ENCODE results near the gene SLAMF8.

Gene SLAMF8

DNA sequence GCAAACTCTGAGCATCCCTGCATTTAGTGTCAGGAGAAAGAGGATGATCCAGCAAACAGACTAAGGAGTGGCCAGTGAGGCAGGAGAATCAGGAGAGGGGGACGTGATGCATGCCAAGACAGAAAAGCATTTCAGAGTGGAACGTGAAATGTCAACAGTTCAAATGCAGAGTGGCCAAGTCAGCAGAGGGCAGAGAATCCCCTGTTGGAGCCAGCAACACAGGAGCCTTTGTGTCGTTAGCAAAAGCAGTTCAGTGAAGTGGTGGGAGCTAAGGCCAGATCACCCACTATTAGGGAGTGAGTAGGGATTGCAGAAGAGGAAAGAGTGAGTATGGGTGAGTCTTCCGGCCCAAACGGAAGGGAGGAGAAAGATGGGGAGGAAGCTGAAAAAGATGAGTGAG, 31.1 kb upstream of the SLAMF8 start:
- H3K9me3 ChIP-seq (ENCODE audit: control insufficient read depth, insufficient read depth, low read length) = no peaks in the 10 kb centered on the region
- H3K4me1 ChIP-seq (ENCODE audit: control insufficient read depth, insufficient read depth, low read length) = no peaks in the 10 kb centered on the region
- peaks cover 7% of the 10 kb centered on the region for H3K27me3 ChIP-seq (ENCODE audit: control insufficient read depth, insufficient read depth, low read length)
- no peak overlapping the region for H3K4me3 ChIP-seq (ENCODE audit: low read depth, low read length)
- no peak overlapping the region for H3K9ac ChIP-seq (ENCODE audit: low read depth, low read length)
- H3K36me3 ChIP-seq (ENCODE audit: control insufficient read depth, insufficient read depth, low read length) = no peaks in the 10 kb centered on the region

GRCh38 chr1:159798893-159799292, 27.8 kb upstream of the SLAMF8 start:
- no peak overlapping the region for H3K4me3 ChIP-seq (ENCODE audit: low read depth, low read length)
- no peaks in the 10 kb centered on the region for H3K9me3 ChIP-seq (ENCODE audit: control insufficient read depth, insufficient read depth, low read length)
- H3K27me3 ChIP-seq (ENCODE audit: control insufficient read depth, insufficient read depth, low read length) = peaks cover 7% of the 10 kb centered on the region
- H3K36me3 ChIP-seq (ENCODE audit: control insufficient read depth, insufficient read depth, low read length) = no peaks in the 10 kb centered on the region
- no peak overlapping the region for H3K9ac ChIP-seq (ENCODE audit: low read depth, low read length)
- H3K4me1 ChIP-seq (ENCODE audit: control insufficient read depth, insufficient read depth, low read length) = no peaks in the 10 kb centered on the region

DNA sequence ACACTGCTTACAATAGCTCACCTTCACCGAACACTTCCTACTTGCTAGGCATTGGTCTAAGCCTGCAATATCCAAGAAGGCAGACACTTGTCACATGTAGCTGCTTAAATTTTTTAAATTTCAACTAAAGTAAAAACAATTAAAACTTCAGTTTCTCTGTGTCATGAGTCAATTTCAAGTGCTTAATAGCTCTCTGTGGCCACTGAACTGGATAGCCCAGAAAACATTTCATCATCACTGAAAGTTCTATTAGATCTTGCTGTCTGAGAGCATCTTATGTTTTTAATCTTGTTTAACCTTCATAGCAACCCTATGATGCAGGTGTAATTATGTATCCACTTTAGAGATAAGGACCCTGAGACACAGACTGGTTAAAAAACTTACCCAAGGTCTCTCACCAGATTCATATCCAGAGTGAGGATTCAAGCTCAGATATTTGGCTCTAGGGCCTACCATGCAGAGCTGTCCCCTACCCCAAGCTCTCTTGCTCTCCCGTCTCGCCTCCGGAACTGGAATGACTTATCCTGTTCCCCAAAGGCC, 27.2 kb upstream of the SLAMF8 start:
- Histone ChIP-seq H3K4me1 (ENCODE audit: control insufficient read depth, insufficient read depth, low read length) (no peaks in the 10 kb centered on the region), H3K4me3 (ENCODE audit: low read depth, low read length) (no peak overlapping the region), H3K36me3 (ENCODE audit: control insufficient read depth, insufficient read depth, low read length) (no peaks in the 10 kb centered on the region), H3K27me3 (ENCODE audit: control insufficient read depth, insufficient read depth, low read length) (peaks cover 7% of the 10 kb centered on the region), H3K9ac (ENCODE audit: low read depth, low read length) (no peak overlapping the region), H3K9me3 (ENCODE audit: control insufficient read depth, insufficient read depth, low read length) (no peaks in the 10 kb centered on the region)

DNA sequence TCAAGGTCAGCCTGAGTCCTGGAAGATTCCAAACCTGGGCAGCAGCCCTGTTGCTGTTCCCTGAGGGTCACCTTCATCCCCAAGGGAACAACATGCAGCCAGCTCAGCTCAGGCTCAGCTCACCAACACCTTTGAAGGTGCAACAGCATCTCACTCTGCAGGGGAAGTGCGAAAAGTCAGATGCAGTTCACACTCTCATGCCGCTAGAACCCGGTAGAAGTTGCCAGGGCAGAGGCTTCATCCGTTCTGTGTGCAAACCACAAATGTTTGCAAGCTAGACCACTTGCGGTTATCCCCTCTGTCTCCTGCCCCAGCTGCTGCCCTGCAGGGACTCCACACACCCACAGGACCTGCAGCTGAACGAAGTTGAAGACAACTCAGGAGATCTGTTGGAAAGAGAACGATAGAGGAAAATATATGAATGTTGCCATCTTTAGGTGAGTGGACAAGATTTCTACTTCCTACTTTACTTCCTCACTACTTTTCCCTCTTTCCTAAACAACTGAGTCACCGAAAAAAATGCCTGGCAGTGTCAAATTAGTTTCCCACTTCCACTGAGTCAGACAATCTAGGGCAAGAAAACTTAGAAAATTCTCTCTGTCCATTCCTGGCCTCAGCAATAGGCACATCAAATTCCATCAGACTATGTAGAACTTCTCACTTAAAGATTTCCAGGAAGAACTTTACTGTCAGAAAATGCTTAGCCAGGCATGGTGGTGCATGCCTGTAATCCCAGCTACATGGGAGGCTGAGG, 26.3 kb upstream of the SLAMF8 start:
- Histone ChIP-seq H3K4me3 (ENCODE audit: low read depth, low read length) (no peak overlapping the region), H3K4me1 (ENCODE audit: control insufficient read depth, insufficient read depth, low read length) (no peaks in the 10 kb centered on the region), H3K9ac (ENCODE audit: low read depth, low read length) (no peak overlapping the region), H3K36me3 (ENCODE audit: control insufficient read depth, insufficient read depth, low read length) (no peaks in the 10 kb centered on the region), H3K27me3 (ENCODE audit: control insufficient read depth, insufficient read depth, low read length) (peaks cover 7% of the 10 kb centered on the region), H3K9me3 (ENCODE audit: control insufficient read depth, insufficient read depth, low read length) (no peaks in the 10 kb centered on the region)

DNA sequence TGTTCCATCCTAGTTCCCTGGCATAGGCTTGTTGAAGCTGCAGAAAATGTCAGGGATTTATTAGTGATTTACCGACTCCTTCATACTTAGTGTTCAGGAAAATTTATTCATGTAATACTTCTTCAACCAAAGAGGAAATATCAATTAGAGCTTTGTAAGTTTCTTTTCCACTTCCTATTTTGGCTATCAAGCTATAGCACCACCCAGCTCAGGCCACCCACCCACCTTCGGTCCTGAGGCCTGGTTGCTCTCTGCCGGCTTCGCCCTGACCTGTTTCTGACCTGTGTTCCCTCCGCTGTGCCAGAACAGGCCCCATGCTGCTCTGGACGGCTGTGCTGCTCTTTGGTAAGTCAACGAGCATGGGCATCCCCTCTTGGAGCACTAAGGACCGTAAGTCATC, 24.6 kb upstream of the SLAMF8 start, which contains the start of gene FCRL6:
Gene FCRL6, plus strand, starts transcription at position 250 of the 400 bp plus-strand sequence. Its CDS starts 65 bp downstream, at position 315.
- no peaks in the 10 kb centered on the region for H3K27me3 ChIP-seq (ENCODE audit: control insufficient read depth, insufficient read depth, low read length)
- H3K9me3 ChIP-seq (ENCODE audit: control insufficient read depth, insufficient read depth, low read length) = no peaks in the 10 kb centered on the region
- H3K9ac ChIP-seq (ENCODE audit: low read depth, low read length) = no peak within 1 kb of the TSS
- H3K4me1 ChIP-seq (ENCODE audit: control insufficient read depth, insufficient read depth, low read length) = no peaks in the 10 kb centered on the region
- H3K36me3 ChIP-seq (ENCODE audit: control insufficient read depth, insufficient read depth, low read length) = no peaks in the 10 kb centered on the region
- H3K4me3 ChIP-seq (ENCODE audit: low read depth, low read length) = no peak within 1 kb of the TSS

DNA sequence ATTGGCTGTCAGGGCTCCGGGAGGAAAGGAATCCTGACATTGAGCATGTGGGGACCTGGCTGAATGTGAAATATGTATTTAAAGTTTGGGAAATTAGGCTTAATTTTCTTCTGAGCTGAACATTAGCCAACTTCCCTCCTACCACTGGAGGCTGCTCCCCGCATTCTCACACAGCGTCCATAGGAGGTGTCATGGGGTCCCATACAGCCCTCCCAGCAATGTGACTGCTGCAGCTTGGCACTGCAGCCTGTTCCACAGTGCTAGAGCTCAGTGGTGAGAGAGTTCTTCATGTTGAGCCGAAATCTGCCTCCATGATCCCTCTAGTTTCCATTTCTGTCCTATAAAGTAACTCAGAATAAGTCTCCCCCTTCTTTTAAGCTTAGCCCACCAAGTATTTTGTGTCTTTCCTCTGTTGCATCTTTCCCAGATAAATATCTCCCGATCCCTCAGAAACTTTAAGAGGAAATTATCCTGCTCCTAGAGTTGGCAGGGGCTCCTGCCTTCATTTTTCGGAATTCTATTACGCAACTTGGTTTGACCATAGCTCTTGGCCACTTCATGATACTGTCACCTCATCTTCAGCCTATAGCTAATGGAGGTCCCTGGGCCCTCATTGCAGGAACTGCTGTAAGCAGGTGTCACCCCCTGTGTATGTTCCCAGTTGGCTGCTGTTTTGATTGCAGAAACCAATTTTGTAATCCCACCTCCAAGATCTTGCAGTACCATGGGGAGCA, 22.6 kb upstream of the SLAMF8 start:
- Histone ChIP-seq H3K36me3 (ENCODE audit: control insufficient read depth, insufficient read depth, low read length) (no peaks in the 10 kb centered on the region), H3K9ac (ENCODE audit: low read depth, low read length) (no peak overlapping the region), H3K4me1 (ENCODE audit: control insufficient read depth, insufficient read depth, low read length) (no peaks in the 10 kb centered on the region), H3K27me3 (ENCODE audit: control insufficient read depth, insufficient read depth, low read length) (no peaks in the 10 kb centered on the region), H3K4me3 (ENCODE audit: low read depth, low read length) (no peak overlapping the region), H3K9me3 (ENCODE audit: control insufficient read depth, insufficient read depth, low read length) (no peaks in the 10 kb centered on the region)

DNA sequence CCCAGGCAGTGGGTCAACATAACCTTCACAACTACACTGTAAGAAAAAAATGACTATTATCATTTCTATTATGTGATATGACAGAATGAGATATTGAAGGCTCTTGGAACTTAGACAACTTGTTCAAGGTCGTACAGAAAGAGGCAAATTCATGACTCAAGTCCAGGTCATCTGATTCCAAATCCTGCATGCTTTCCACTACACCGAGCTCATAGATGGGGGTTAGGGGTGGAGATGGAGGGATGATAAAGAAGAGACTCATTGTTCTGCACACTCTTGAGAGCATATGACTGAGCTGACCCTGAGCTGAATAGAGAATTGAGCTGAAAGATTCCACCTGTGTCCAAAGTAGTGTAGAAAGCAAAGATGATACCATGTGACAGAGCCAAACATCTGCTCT, 21.7 kb upstream of the SLAMF8 start:
- no peaks in the 10 kb centered on the region for H3K36me3 ChIP-seq (ENCODE audit: control insufficient read depth, insufficient read depth, low read length)
- H3K9ac ChIP-seq (ENCODE audit: low read depth, low read length) = no peak overlapping the region
- no peaks in the 10 kb centered on the region for H3K4me1 ChIP-seq (ENCODE audit: control insufficient read depth, insufficient read depth, low read length)
- no peak overlapping the region for H3K4me3 ChIP-seq (ENCODE audit: low read depth, low read length)
- no peaks in the 10 kb centered on the region for H3K9me3 ChIP-seq (ENCODE audit: control insufficient read depth, insufficient read depth, low read length)
- H3K27me3 ChIP-seq (ENCODE audit: control insufficient read depth, insufficient read depth, low read length) = no peaks in the 10 kb centered on the region

GRCh38 chr1:159815926-159816325, 10.7 kb upstream of the SLAMF8 start:
- Histone ChIP-seq H3K4me1 (ENCODE audit: control insufficient read depth, insufficient read depth, low read length) (no peaks in the 10 kb centered on the region), H3K4me3 (ENCODE audit: low read depth, low read length) (no peak overlapping the region), H3K27me3 (ENCODE audit: control insufficient read depth, insufficient read depth, low read length) (peaks cover 6% of the 10 kb centered on the region), H3K9me3 (ENCODE audit: control insufficient read depth, insufficient read depth, low read length) (no peaks in the 10 kb centered on the region), H3K36me3 (ENCODE audit: control insufficient read depth, insufficient read depth, low read length) (no peaks in the 10 kb centered on the region), H3K9ac (ENCODE audit: low read depth, low read length) (no peak overlapping the region)

DNA sequence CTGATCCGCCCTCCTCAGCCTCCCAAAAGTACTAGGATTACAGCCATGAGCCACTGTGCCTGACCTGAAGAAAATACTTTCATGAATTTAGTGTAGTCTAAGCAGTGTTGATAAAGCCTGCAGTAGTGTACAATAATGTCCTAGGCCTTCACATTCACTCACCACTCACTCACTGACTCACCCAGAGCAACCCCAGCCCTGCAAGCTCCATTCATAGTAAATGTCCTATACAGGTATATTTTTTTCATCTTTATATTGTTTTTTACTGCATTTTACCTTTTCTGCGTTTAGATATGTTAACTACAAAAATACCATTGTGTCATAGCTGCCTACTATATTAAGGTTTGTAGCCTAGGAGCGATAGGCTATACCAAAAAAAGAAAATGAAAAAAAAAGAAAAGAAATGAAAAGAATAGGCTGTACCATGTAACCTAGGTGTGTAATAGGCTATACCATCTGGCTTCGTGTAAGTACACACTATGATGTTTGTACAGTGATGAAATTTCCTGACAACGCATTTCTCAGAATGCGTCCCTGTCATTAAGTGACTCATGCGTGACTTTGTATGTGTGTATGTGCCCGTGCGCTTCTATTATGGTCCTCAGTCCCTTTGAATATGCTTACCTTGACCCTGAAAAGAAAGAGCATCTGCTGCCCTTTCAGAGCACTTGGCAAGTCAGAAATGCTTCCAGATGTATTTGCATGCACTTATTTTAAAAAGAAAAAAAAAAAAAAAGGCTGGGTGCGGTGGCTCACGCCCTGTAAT, 9.2 kb upstream of the SLAMF8 start:
- Histone ChIP-seq H3K4me1 (ENCODE audit: control insufficient read depth, insufficient read depth, low read length) (no peaks in the 10 kb centered on the region), H3K36me3 (ENCODE audit: control insufficient read depth, insufficient read depth, low read length) (no peaks in the 10 kb centered on the region), H3K9me3 (ENCODE audit: control insufficient read depth, insufficient read depth, low read length) (no peaks in the 10 kb centered on the region), H3K4me3 (ENCODE audit: low read depth, low read length) (no peak overlapping the region), H3K27me3 (ENCODE audit: control insufficient read depth, insufficient read depth, low read length) (peaks cover 3% of the 10 kb centered on the region), H3K9ac (ENCODE audit: low read depth, low read length) (no peak overlapping the region)

DNA sequence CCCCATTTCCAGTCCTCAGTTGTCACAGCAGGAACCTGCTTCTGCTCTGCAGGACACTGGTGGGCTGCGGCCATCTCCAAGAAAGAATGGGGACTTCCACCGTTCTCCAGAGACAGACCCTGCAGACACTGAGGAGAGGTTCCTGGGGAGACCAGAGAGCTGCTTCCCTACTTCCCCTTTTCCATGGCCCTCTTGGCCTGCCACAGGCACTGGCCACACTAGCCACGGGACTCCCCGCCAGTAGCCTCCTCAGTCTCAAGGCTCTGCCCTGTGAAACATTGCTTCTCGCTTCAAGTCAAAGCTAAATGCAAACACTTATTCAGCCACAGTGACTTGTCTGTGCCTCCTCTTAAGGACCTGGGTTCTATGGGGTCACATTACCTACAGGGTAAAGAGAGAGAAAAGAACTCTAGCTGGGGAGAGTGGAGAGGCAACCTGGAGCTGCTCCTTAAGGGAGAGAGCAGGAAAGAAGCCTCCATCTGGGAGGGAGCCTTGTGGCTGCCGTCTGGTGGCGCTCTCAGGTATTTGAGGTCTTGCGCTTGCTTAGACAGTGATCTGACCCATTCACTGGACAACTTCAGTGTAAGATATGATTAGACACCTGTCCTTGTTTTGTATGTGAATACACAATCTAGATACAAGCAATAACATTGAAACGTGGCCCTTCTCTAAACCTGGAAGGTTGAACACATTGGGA, 5.4 kb upstream of the SLAMF8 start:
- no peak overlapping the region for H3K9ac ChIP-seq (ENCODE audit: low read depth, low read length)
- no peaks in the 10 kb centered on the region for H3K4me1 ChIP-seq (ENCODE audit: control insufficient read depth, insufficient read depth, low read length)

GRCh38 chr1:159823406-159823805, 3.3 kb upstream of the SLAMF8 start:
- Histone ChIP-seq H3K9me3 (ENCODE audit: control insufficient read depth, insufficient read depth, low read length) (no peaks in the 10 kb centered on the region), H3K36me3 (ENCODE audit: control insufficient read depth, insufficient read depth, low read length) (no peaks in the 10 kb centered on the region), H3K4me1 (ENCODE audit: control insufficient read depth, insufficient read depth, low read length) (no peaks in the 10 kb centered on the region), H3K27me3 (ENCODE audit: control insufficient read depth, insufficient read depth, low read length) (peaks cover 7% of the 10 kb centered on the region), H3K9ac (ENCODE audit: low read depth, low read length) (no peak overlapping the region), H3K4me3 (ENCODE audit: low read depth, low read length) (no peak overlapping the region)

More for the DNA sequence above, 5.4 kb upstream of the SLAMF8 start:
- H3K36me3 ChIP-seq (ENCODE audit: control insufficient read depth, insufficient read depth, low read length) = no peaks in the 10 kb centered on the region
- no peaks in the 10 kb centered on the region for H3K9me3 ChIP-seq (ENCODE audit: control insufficient read depth, insufficient read depth, low read length)
- H3K4me3 ChIP-seq (ENCODE audit: low read depth, low read length) = no peak overlapping the region
- peaks cover 7% of the 10 kb centered on the region for H3K27me3 ChIP-seq (ENCODE audit: control insufficient read depth, insufficient read depth, low read length)
